ENCODE data around the gene HSPD1.

HSPD1 gene

DNA sequence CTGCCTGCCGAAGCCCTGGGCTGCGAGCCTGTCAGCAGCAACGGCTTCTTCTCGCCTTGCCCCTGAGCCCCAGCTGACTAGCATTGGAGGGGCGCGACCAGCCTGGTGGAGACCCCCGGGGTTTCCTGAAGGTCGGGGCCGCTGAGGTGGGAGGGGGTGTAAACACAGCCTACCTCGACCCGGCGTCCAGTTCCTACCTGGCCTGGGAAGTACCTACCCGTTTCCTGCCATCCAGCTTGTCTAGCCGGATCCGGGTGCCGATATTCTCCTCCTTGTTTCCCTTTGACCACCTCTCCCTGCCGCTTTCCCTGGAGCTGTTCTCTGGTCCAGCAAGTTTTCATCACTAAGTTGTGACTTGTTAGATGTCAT, 16.7 kb upstream of the HSPD1 start:
- no peak for TF ChIP-seq CTCF (IDR thresholded peaks at IDR 0.05; ENCODE audit: low read depth, low read length)

GRCh38 chr2:197515739-197516392, 16.2 kb upstream of the HSPD1 start, which contains the start of gene MOB4:
TSS of gene MOB4 (plus strand) at chr2:197516066. CDS start at chr2:197516087, 21 bp downstream.
- no peak for TF ChIP-seq CTCF (IDR thresholded peaks at IDR 0.05; ENCODE audit: low read depth, low read length)
- H3K4me3 ChIP-seq (ENCODE audit: low read depth, low read length), result peak within 1 kb of the TSS; percentile 93

More for the DNA sequence above, 16.7 kb upstream of the HSPD1 start:
- peak overlapping the region; percentile 93 for H3K4me3 ChIP-seq (ENCODE audit: low read depth, low read length)

DNA sequence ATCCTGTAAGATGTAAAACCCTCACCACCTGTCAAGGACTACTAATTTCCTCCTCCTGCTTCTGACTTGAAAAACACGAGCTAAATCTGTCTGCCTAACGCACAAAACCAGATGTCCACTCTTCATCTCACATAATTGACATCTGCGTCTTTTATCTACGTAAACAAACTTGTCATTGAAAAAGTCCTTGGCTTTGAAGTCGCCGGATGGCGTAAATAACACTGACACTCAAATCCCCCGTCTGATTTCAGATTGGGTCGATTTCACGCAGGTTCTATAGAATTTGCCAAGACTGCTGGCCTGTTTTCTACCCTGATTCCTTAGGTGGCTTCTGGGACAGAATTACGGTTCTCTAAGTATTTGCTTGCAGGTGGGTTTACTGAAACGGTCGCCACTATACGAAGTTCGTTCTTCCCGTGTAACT, 15.7 kb upstream of the HSPD1 start:
- TF ChIP-seq CTCF (IDR thresholded peaks at IDR 0.05; ENCODE audit: low read depth, low read length), result no peak
- peak overlapping the region; percentile 93 for H3K4me3 ChIP-seq (ENCODE audit: low read depth, low read length)

DNA sequence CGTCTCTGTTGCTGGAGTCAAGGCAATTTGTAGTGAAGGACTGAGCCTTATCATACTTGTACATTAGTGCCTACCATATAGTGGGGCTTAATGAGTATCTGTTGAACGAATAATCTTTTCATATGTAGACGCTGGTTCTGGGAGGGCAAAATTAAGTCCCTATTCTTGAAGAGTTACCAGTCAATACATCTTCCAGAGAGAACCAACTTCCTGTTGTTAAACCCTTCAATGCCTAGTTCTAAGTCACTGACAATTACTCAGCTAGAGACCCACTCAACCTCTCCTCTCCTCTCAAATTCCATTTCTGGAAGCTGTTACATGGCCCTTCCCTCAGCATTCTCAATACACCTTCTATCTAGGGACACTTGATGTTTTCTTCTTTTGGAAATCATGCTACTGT, 15.1 kb upstream of the HSPD1 start:
- TF ChIP-seq CTCF (IDR thresholded peaks at IDR 0.05; ENCODE audit: low read depth, low read length), result no peak
- peak overlapping the region; percentile 93; the same call in 1 of the 2 replicates for H3K4me3 ChIP-seq (ENCODE audit: low read depth, low read length)

DNA sequence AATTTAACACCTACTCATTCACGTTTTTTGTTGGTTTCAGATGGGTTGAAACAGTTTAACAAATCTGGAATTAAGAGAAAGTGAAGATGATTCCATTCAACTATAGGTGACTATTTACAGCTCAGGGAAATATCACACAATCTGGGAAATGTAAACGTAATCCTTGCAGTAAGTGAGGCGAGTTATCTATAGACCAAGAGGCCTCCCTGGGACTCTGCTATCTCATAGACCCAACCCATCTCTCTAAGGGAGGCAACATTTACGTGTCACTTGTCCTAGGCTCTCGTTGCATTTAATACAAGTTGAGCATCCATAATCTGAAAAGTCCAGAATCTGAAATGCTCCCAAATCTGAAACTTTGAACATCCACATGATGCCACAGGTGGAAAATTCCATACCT, 14.3 kb upstream of the HSPD1 start:
- no peak overlapping the region for H3K4me3 ChIP-seq (ENCODE audit: low read depth, low read length)
- TF ChIP-seq CTCF (IDR thresholded peaks at IDR 0.05; ENCODE audit: low read depth, low read length), result no peak

GRCh38 chr2:197506658-197507057, 7.0 kb upstream of the HSPD1 start:
- TF ChIP-seq CTCF (IDR thresholded peaks at IDR 0.05; ENCODE audit: low read depth, low read length), result no peak

GRCh38 chr2:197504512-197504911, 4.9 kb upstream of the HSPD1 start:
- no peak overlapping the region for H3K4me3 ChIP-seq (ENCODE audit: low read depth, low read length)
- no peak for TF ChIP-seq CTCF (IDR thresholded peaks at IDR 0.05; ENCODE audit: low read depth, low read length)

More at GRCh38 chr2:197506658-197507057, 7.0 kb upstream of the HSPD1 start:
- no peak overlapping the region for H3K4me3 ChIP-seq (ENCODE audit: low read depth, low read length)
